Measurements from ENCODE around the gene COX8A. TPM values are rescaled to one million over a fixed set of nuclear protein-coding genes. Genes with fewer than 3 reads are reported as not detected.

COX8A gene
- total and polyA plus RNA-seq, 10 of the 15 experiments (the other 5 are each of a cell fraction or from before 2014, with no cell fraction given): 243 to 1,476 (median 522) TPM

DNA sequence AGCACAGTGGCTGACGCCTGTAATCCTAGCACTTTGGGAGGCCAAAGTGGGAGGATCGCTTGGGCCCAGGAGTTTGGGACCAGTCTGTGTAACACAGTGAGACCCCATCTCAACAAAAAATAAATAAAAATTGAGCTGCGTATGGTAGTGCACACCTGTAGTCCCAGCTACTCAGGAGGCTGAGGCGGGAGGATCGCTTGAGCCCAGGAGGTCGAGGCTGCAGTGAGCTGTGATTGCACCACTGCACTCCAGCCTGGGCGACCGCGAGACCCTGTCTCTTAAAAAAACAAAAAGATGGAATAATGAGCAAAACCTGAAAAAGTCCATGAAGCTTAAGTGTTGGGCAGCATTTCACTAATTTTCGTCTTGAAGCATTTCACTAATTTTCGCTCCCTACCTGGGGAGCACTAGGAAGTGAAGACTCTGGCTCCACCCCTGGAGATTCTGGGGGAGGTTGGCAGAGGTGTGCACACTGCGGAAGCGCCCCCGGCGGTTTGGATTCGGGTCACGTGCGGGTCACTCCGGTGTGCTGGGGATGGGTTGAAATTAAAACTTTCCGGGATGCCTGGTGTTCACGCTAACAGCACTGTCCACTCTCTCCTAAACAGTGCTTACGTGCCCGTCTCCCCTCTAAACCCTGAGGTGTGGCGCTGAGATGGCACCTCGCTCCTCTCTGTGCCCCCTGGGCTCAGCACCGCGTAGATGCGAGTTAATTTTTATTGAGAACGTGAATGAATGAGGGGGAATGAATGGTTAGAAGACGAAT, 36.5 kb upstream of the COX8A start:
- Histone ChIP-seq H2AFZ (ENCODE audit: control insufficient read depth, low read depth, low read length) (peak overlapping the region; percentile 90), H3K4me3 (peak overlapping the region; percentile 82), H3K4me2 (ENCODE audit: control insufficient read depth, insufficient read depth) (peak overlapping the region; percentile 80), H3K79me2 (ENCODE audit: control insufficient read depth, insufficient read depth, low read length) (peaks cover 32% of the 10 kb centered on the region), H3K4me1 (ENCODE audit: control insufficient read depth, insufficient read depth, low read length) (peaks cover 14% of the 10 kb centered on the region; the same call in 1 of the 2 replicates), H3K27me3 (replicated peaks in 1 of 2; ENCODE audit: control insufficient read depth in 2 of 2, insufficient read depth in 2 of 2, low read length in 1 of 2) (no peaks in the 10 kb centered on the region), H3K9me3 (replicated peaks; ENCODE audit: control insufficient read depth, insufficient read depth, low read length) (no peaks in the 10 kb centered on the region), H3K27ac (ENCODE audit: control insufficient read depth, insufficient read depth) (peak overlapping the region; percentile 49), H3K36me3 (ENCODE audit: control insufficient read depth in 2 of 2, insufficient read depth in 2 of 2, low read length in 1 of 2) (no peaks in the 10 kb centered on the region), H3K9ac (ENCODE audit: control insufficient read depth, insufficient read depth, low read length) (peak overlapping the region; percentile 38; the same call in 1 of the 2 replicates), H4K20me1 (ENCODE audit: control insufficient read depth, insufficient read depth) (no peaks in the 10 kb centered on the region)
- RAD21 ChIA-PET (ENCODE audit: unreplicated experiment): no interaction called here
- POLR2A ChIA-PET: interaction anchor here (0.7 to 1.1 kb wide), 3 partner anchors 25 to 99 kb away, joined by 3 read pairs; partner anchors contain the start of gene MARK2
- peak; percentile 51 for ATAC-seq
- DNase-seq (ENCODE audit: low read depth, low spot score): no peak
- SMC1A ChIA-PET (ENCODE audit: uncharacterized antibody, unreplicated experiment): no interaction called here
- intact Hi-C loops (cut with micrococcal nuclease; ENCODE audit: unreplicated experiment): no loop called here
- 15% methylated on average over 30 of the region's 30 CpGs for WGBS (ENCODE audit: insufficient coverage, insufficient replicate concordance, low lambda C conversion rate, missing lambda C conversion rate)
- FAIRE-seq: no peak
- in situ Hi-C loops (cut with MboI): no loop called here
- CTCF ChIA-PET: interaction anchor here (0.9 to 4.0 kb wide), 5 partner anchors 15 to 100 kb away, joined by 3 to 20 read pairs (median 5); partner anchors contain the start of genes MARK2 and RCOR2
- BruUV-seq (replicated peaks): no TSS peak
- TF ChIP-seq SMC3 (IDR thresholded peaks at IDR 0.05; ENCODE audit: borderline replicate concordance, low read length) (no peak), HDGF (IDR thresholded peaks at IDR 0.05) (peak; percentile 38; the same call in 1 of the 2 replicates), IKZF2 (IDR thresholded peaks at IDR 0.05) (peak; percentile 24 to 25; a peak in 2 of 4 replicates), ASH2L (IDR thresholded peaks at IDR 0.05; ENCODE audit: borderline replicate concordance, low read depth) (no peak), RAD51 (IDR thresholded peaks at IDR 0.05) (peak; percentile 73; the same call in 1 of the 2 replicates), BHLHE40 (IDR thresholded peaks at IDR 0.05; ENCODE audit: borderline replicate concordance in 1 of 2, low read depth in 2 of 2, low read length in 1 of 2) (peak; percentile 84 to 90), RAD21 (IDR thresholded peaks at IDR 0.05; ENCODE audit: insufficient read depth, low read depth, low read length) (no peak), NBN (IDR thresholded peaks at IDR 0.05) (0 out of 2 replicates have a peak, but pooled peaks have one; percentile 35)
- TF ChIP-seq, protein P1, sequence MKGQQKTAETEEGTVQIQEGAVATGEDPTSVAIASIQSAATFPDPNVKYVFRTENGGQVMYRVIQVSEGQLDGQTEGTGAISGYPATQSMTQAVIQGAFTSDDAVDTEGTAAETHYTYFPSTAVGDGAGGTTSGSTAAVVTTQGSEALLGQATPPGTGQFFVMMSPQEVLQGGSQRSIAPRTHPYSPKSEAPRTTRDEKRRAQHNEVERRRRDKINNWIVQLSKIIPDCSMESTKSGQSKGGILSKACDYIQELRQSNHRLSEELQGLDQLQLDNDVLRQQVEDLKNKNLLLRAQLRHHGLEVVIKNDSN (IDR thresholded peaks at IDR 0.05; ENCODE audit: borderline replicate concordance, extremely low read length, insufficient read depth, low read depth, low read length): peak; percentile 72
- TF ChIP-seq, protein P2, sequence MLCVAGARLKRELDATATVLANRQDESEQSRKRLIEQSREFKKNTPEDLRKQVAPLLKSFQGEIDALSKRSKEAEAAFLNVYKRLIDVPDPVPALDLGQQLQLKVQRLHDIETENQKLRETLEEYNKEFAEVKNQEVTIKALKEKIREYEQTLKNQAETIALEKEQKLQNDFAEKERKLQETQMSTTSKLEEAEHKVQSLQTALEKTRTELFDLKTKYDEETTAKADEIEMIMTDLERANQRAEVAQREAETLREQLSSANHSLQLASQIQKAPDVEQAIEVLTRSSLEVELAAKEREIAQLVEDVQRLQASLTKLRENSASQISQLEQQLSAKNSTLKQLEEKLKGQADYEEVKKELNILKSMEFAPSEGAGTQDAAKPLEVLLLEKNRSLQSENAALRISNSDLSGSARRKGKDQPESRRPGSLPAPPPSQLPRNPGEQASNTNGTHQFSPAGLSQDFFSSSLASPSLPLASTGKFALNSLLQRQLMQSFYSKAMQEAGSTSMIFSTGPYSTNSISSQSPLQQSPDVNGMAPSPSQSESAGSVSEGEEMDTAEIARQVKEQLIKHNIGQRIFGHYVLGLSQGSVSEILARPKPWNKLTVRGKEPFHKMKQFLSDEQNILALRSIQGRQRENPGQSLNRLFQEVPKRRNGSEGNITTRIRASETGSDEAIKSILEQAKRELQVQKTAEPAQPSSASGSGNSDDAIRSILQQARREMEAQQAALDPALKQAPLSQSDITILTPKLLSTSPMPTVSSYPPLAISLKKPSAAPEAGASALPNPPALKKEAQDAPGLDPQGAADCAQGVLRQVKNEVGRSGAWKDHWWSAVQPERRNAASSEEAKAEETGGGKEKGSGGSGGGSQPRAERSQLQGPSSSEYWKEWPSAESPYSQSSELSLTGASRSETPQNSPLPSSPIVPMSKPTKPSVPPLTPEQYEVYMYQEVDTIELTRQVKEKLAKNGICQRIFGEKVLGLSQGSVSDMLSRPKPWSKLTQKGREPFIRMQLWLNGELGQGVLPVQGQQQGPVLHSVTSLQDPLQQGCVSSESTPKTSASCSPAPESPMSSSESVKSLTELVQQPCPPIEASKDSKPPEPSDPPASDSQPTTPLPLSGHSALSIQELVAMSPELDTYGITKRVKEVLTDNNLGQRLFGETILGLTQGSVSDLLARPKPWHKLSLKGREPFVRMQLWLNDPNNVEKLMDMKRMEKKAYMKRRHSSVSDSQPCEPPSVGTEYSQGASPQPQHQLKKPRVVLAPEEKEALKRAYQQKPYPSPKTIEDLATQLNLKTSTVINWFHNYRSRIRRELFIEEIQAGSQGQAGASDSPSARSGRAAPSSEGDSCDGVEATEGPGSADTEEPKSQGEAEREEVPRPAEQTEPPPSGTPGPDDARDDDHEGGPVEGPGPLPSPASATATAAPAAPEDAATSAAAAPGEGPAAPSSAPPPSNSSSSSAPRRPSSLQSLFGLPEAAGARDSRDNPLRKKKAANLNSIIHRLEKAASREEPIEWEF (IDR thresholded peaks at IDR 0.05; ENCODE audit: insufficient replicate concordance, low read depth, low read length): no peak
